ENCODE measurements around the gene CUEDC1.

- TF ChIP-seq CTCF (IDR thresholded peaks at IDR 0.05) (no peak), POLR2A (IDR thresholded peaks at IDR 0.05) (peak; percentile 7 to 11)
These were observed 62.2 kb downstream of the CUEDC1 start for GRCh38 chr17:57892820-57893595.
